Activated T-cell treated with anti-CD3 and anti-CD28 coated beads for 4 hours (primary cell): ENCODE measurements around the gene STAMBP.
"Not testable (repeated sequence)": the region's sequence is repeated elsewhere in the genome, so short reads cannot be mapped to it uniquely, and the experiment has no call there.

Experiments
- DNase-seq: peaks from one replicate; pipeline ENCODE4 v3.0.0-alpha.2; 2020

The STAMBP gene

GRCh38 chr2:73828818-73829570 is at the start of gene STAMBP:
STAMBP (plus strand) TSS chr2:73828961; CDS start chr2:73830857, 1,896 bp downstream.
- peak; percentile 79 for DNase-seq

DNA sequence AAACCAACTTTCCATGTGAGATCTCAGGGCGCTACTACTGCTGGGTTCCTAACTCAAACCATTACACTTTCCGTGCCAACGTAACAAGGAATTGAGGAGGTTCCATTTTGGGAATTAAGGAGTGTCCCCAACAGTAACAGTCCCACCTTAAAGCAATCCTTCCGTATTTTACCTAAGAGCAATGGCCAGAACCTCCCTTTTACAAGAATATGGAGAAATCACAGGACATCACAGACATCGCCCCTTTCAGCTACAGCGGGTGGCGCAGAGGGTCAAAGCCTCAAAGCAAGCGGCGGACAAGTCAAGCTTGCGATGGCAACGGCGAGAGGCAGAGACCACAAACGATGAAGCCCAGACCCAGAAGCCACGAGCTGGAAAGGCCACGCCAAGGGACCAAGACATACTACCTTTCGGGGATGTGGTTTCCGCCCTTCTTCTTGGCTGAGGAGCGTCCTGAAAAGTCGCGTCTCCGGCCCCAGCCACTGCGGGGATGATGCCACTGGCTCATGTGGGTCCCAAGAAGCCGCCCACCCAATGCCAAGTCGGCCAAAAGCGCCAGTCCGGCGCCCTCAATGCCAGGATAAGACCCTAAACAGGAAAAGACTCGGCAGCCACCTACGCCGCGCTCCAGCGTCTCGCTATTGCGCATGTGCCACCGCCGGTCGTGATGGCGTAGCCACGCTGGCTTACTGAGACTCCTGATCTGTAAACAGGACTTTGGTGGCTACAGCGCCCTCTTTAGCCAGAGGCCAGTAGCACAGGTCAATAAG is 49.1 kb upstream of the STAMBP start, which contains the start of gene DUSP11:
Gene DUSP11, minus strand, starts transcription at position 637 of the 770 bp plus-strand sequence. Its CDS starts 129 bp downstream, at position 508.
- peak; percentile 97 for DNase-seq

DNA sequence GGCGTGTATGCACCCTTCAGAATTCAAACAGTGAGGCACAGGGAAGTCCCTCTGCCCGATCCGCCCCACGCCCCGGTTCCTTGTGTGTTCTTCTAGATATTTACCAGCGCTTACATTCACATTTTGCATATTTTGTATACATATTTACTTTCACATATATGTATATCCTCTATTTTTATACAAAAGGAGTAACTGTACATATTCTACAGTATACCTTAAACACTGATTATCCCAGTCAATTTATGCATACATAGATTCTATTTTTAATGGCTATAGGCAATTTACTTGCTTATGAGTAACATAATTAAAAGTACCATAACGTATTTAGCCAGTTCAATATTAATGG is 48.6 kb upstream of the STAMBP start:
- DNase-seq: no peak

- not testable (repeated sequence) for DNase-seq
Observed at GRCh38 chr2:73783402-73783801, 45.4 kb upstream of the STAMBP start.

DNA sequence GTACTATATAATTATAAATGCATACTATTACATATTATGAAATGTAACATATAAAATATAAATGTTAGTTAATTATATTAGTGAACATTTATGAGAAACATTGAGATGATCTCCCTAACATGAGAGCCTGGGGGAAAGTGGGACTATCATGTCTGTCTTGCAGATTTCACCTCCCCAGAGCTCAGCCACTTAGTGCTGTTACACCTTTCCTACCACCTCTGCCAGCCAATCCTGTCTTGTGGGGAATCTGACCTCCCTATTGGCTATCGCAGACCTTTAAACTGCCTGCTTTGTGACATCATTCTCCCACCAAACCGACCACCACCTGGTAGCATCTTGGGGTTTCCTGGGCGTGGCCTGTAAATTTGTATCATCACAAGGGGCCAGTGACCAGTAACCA is 44.9 kb upstream of the STAMBP start, which contains the start of gene C2orf78:
Gene C2orf78, plus strand, starts transcription at position 301 of the 400 bp plus-strand sequence. CDS start 127 bp downstream, outside the sequence.
- not testable (repeated sequence) for DNase-seq

GRCh38 chr2:73811878-73812277 is 16.9 kb upstream of the STAMBP start:
- no peak for DNase-seq

- no peak for DNase-seq
Observed at GRCh38 chr2:73812635-73813034, 16.1 kb upstream of the STAMBP start.

DNA sequence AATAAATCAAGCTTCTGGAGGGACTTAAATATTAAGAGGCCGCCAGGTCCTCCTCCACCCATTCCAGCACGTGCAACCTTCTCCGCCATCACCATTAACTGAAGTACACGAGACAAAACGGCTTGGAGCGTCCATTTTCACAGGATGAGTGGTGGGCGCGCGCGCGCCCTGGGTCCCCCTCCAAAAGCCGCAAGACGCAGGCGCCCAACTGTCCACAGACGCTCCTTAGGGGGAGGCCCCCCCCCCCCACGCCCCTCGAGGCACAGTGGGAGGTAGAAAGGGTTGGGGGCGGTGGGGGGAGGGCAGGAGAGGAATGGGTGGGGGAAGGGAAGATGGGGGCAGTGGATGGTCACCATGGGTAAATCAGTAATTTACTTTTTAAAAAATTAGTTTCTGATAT is 10.5 kb upstream of the STAMBP start:
- no peak for DNase-seq

GRCh38 chr2:73821227-73821626 is 7.5 kb upstream of the STAMBP start:
- DNase-seq: no peak

GRCh38 chr2:73821669-73822068 is 7.1 kb upstream of the STAMBP start:
- DNase-seq: no peak

DNA sequence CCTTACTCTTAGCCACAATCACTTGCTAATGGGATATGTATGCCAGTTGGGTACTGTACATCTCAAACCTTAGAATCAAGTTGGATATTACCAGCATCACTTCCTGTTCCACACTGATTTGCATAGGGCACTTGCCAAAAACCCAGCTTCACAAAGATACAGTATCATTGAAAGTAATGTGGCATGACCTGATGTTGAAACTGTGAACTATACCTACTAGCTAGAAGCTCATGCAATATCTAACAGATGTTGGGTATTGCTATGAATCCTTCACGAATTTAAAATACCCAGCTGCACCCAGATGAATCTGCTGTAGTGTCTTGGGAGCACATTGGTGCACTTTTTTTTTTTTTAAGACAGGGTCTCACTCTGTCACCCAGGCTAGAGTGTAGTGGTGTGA is 6.5 kb upstream of the STAMBP start:
- no peak for DNase-seq

DNA sequence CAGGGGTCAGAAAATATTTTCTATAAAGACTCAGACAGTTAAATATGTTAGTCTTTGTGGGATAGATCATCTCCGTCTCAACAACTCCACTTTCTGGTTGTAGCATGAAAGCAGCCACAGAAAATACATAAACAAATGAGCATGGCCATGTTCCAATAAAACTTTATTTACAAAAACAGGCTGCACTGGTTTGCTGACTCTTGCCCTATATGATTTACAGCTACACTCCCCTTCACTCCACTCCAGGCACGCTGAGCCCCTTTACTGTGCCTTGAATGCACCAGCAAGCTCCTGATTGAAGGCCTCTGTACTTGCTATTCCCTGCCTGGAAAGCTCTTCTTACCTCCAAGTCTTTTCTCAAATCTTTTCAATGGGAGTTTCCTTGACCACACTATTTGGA is 5.8 kb upstream of the STAMBP start:
- DNase-seq: no peak

GRCh38 chr2:73823416-73823815 is 5.3 kb upstream of the STAMBP start:
- no peak for DNase-seq

DNA sequence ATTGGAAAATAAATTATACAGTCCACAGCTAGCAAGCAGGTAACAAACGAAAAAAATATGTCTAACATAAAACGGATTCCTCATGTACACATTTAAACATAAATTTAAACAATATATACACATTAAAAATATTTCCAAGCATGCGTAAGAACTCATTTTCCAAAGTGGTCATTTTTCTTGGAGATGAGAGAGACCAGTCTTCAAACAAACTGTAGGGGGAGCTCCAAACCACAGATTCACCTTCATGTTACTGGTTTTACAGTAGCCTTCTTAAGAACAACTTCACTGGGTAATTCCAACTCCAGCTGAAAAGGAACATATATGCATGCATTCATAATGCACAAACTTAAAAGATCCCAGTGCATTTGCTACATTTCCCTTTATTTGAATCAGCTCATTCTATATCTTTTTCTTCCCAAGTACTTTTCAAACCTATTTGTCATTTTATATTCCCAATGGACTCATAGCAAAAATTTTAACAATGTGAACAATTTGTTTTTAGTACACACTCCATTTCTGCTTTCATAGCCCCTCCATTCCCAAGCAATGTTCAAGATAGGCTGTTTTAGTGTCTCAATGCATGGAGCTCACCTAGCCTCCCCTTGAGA is 4.7 kb upstream of the STAMBP start:
- no peak for DNase-seq

- DNase-seq: no peak
Observed at GRCh38 chr2:73825408-73825807, 3.4 kb upstream of the STAMBP start.

DNA sequence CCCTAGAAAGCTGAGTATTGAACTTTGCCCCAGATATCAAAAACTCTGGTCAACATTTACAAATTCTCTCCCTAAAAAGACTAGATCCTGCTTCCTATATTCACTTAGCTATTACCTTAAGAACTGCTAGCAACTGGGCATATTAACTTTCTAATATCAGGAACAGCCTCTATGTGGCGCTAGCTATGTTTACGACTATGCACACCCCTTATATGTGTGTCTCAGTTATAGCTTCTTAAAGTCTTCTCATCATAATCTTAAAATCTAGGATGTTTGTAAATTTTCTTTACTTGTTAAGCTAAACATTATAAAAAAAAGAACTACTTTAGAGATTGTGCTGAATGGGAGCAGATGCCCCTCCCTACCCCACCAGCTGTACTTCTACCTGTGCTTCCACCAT is 1.7 kb upstream of the STAMBP start:
- DNase-seq: no peak

- no peak for DNase-seq
Observed at GRCh38 chr2:73827660-73828388, 937 bp upstream of the STAMBP start.

DNA sequence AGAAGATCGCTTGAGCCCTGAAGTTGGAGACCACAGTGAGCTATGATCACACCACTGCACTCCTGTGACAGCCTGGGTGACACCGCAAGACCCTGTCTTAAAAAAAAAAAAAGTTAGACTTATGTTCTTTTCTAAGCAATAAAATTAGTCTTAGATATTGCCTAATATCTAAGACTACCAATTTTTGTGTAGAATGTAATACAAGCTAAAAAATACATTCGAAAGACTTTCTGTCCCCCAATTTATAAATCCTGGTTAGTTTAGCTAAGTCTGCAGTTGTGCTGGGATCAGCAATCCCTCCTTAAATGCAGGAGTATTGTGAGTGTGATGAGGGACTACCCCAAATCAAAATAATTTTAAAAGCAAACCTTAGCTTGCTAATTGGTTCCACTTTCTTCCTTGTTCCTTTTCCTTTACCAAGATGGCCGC is 358 bp upstream of the STAMBP start:
- no peak for DNase-seq

DNA sequence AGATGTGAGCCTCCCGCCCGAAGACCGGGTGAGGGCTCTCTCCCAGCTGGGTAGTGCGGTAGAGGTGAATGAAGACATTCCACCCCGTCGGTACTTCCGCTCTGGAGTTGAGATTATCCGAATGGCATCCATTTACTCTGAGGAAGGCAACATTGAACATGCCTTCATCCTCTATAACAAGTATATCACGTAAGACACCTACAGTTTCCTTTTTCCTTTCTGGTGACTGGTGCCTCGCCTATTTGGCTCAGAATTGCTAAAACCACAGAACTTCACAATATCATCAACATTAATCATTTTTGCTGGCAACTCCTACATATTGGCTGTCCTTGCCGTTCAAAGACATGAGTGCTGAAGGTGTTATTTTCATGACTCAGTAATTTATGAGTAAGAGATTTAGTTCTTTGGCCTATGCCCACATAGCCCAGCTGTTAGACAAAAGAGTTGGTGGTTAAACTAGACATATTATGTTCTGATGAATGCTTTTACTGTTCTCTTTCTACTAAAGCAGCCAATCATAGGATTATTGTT is 2.2 kb downstream of the STAMBP start:
- DNase-seq: peak; percentile 17

DNA sequence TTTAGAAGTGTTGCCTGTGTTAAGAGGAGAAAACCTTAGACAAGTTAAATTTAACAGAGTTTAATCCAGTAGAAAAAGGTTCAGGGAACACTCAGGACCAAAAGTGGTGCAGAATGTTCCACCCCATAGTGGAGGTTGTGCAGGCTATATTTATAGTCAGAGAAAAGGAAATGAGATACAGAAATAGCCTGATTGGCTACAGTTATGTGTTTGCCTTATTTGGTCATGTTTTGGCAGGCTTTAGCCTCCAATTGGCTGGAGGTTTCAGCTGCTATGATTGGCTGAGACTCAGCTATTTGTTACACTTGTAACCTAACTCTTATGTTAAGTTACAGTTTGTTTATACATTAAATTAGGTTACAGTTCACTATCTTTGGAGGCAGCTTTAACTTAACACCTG is 4.2 kb downstream of the STAMBP start:
- no peak for DNase-seq

GRCh38 chr2:73836141-73836943 is 7.6 kb downstream of the STAMBP start:
- no peak for DNase-seq
